ENCODE measurements around the gene C1QL1.

The C1QL1 gene

GRCh38 chr17:45008216-45008615 is 40.1 kb upstream of the C1QL1 start:
- DNase-seq (ENCODE audit: low read depth) = no peak
- TF ChIP-seq CTCF (IDR thresholded peaks at IDR 0.05; ENCODE audit: insufficient read depth, low read depth, low read length, missing control alignments) = no peak
- H3K4me3 ChIP-seq (ENCODE audit: low read length) = no peak overlapping the region

GRCh38 chr17:45006927-45007461 is 38.9 kb upstream of the C1QL1 start:
- TF ChIP-seq CTCF (IDR thresholded peaks at IDR 0.05; ENCODE audit: insufficient read depth, low read depth, low read length, missing control alignments) = no peak
- no peak for DNase-seq (ENCODE audit: low read depth)
- H3K4me3 ChIP-seq (ENCODE audit: low read length) = no peak overlapping the region

GRCh38 chr17:45005700-45006099 is 37.6 kb upstream of the C1QL1 start:
- TF ChIP-seq CTCF (IDR thresholded peaks at IDR 0.05; ENCODE audit: insufficient read depth, low read depth, low read length, missing control alignments) = no peak
- DNase-seq (ENCODE audit: low read depth) = no peak
- H3K4me3 ChIP-seq (ENCODE audit: low read length) = no peak overlapping the region

- no peak for DNase-seq (ENCODE audit: low read depth)
- H3K4me3 ChIP-seq (ENCODE audit: low read length) = no peak overlapping the region
- TF ChIP-seq CTCF (IDR thresholded peaks at IDR 0.05; ENCODE audit: insufficient read depth, low read depth, low read length, missing control alignments) = no peak
Observed at GRCh38 chr17:45004388-45004787, 36.3 kb upstream of the C1QL1 start.

- TF ChIP-seq CTCF (IDR thresholded peaks at IDR 0.05; ENCODE audit: insufficient read depth, low read depth, low read length, missing control alignments) = no peak
- no peak for DNase-seq (ENCODE audit: low read depth)
- H3K4me3 ChIP-seq (ENCODE audit: low read length) = no peak overlapping the region
Observed at GRCh38 chr17:45003877-45004276, 35.8 kb upstream of the C1QL1 start.

GRCh38 chr17:45001310-45001709 is 33.2 kb upstream of the C1QL1 start:
- H3K4me3 ChIP-seq (ENCODE audit: low read length) = no peak overlapping the region
- DNase-seq (ENCODE audit: low read depth) = no peak
- TF ChIP-seq CTCF (IDR thresholded peaks at IDR 0.05; ENCODE audit: insufficient read depth, low read depth, low read length, missing control alignments) = no peak

- no peak for DNase-seq (ENCODE audit: low read depth)
- no peak for TF ChIP-seq CTCF (IDR thresholded peaks at IDR 0.05; ENCODE audit: insufficient read depth, low read depth, low read length, missing control alignments)
Observed at GRCh38 chr17:44999433-44999832, 31.3 kb upstream of the C1QL1 start.

More at GRCh38 chr17:44999433-44999832, 31.3 kb upstream of the C1QL1 start:
- H3K4me3 ChIP-seq (ENCODE audit: low read length) = no peak overlapping the region

Measured in epithelial cell of esophagus (primary cell).